GM12875 (cell line): Measurements from ENCODE around the gene UBA52.

ENCODE experiments used
- H3K4me3 ChIP-seq: one replicate; pipeline ENCODE4 v1.5.1; 2011; ENCODE audit warnings: low read depth, low read length, control low read depth
- TF ChIP-seq, protein P1 (sequence below): IDR thresholded peaks from 2 replicates; pipeline ENCODE4 v1.5.1; 2011; ENCODE audit warnings: low read depth, mild to moderate bottlenecking, control low read depth, inconsistent platforms, low read length, moderate library complexity, borderline replicate concordance; ENCODE audit not compliant: insufficient read depth

UBA52 gene

GRCh38 chr19:18601875-18602274 lies 30.2 kb downstream of the UBA52 start:
- H3K4me3 ChIP-seq: no peak overlapping the region
- TF ChIP-seq, protein P1, sequence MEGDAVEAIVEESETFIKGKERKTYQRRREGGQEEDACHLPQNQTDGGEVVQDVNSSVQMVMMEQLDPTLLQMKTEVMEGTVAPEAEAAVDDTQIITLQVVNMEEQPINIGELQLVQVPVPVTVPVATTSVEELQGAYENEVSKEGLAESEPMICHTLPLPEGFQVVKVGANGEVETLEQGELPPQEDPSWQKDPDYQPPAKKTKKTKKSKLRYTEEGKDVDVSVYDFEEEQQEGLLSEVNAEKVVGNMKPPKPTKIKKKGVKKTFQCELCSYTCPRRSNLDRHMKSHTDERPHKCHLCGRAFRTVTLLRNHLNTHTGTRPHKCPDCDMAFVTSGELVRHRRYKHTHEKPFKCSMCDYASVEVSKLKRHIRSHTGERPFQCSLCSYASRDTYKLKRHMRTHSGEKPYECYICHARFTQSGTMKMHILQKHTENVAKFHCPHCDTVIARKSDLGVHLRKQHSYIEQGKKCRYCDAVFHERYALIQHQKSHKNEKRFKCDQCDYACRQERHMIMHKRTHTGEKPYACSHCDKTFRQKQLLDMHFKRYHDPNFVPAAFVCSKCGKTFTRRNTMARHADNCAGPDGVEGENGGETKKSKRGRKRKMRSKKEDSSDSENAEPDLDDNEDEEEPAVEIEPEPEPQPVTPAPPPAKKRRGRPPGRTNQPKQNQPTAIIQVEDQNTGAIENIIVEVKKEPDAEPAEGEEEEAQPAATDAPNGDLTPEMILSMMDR: no peak

GRCh38 chr19:18603255-18603957 lies 31.7 kb downstream of the UBA52 start:
- no peak overlapping the region for H3K4me3 ChIP-seq
- TF ChIP-seq, protein P1: peak; percentile 30; the same call in 1 of the 2 replicates

DNA sequence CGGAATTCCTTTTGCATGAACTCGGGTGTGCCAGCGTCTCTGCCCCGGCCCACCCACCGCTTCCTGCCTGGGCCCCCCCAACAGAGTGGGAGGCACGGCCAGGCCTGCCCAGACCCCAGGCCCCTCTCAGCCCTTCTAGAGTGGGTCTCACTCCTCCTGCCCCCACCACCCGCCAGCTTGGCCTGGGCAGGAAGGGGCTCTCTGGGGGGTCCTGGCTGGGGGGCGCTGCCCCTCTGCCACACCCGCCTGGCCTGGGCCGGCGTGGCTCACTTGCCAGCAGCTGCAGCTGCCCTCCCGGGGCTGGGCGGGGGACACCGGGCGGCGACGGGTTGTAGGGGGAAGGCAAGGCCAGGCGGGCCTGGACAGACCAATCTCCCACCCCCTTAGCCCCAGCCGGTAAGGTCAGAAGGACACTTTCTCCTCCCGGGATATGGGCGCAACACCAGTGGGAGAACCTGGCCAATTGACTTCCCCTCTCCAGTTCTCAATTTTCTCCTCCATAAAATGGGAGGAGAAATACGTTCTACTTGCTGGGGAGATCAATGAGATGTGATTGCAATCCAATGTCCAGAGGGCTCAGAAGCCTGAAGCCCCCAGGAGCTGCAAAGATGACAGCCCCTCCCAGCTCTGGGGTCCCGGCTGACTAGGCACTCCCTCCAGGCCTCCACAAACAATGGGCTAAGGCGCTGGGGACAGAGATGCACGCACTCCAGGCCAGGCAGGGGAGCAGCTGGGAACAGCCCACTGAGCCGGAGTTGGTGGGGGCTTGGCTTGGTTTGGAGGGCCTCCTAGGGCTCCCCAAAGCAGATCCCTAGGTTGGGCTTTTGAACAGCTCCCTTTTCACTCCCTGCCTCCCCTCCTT lies 32.5 kb downstream of the UBA52 start:
- TF ChIP-seq, protein P1: no peak

GRCh38 chr19:18604820-18605159 lies 33.1 kb downstream of the UBA52 start:
- TF ChIP-seq, protein P1: no peak
- H3K4me3 ChIP-seq: no peak overlapping the region

More for the DNA sequence above, 32.5 kb downstream of the UBA52 start:
- no peak overlapping the region for H3K4me3 ChIP-seq

DNA sequence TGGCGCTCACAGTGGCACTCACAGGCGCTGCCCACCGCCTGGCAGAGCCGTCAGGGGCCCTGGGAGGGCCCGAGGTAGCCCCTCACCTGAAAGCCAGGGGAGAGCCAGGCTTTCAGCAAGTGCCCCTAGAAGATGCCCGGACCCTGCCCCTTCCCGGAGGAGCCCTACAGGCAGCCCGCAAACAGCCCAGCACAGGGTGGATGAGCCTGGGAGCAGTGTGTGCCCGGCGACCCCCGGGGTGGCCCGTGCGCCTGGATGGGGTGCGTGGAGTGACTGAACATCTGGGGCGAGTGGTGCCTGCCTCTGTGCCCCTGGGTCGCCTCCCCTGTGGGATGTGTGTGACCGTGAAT lies 33.5 kb downstream of the UBA52 start:
- H3K4me3 ChIP-seq: no peak overlapping the region

DNA sequence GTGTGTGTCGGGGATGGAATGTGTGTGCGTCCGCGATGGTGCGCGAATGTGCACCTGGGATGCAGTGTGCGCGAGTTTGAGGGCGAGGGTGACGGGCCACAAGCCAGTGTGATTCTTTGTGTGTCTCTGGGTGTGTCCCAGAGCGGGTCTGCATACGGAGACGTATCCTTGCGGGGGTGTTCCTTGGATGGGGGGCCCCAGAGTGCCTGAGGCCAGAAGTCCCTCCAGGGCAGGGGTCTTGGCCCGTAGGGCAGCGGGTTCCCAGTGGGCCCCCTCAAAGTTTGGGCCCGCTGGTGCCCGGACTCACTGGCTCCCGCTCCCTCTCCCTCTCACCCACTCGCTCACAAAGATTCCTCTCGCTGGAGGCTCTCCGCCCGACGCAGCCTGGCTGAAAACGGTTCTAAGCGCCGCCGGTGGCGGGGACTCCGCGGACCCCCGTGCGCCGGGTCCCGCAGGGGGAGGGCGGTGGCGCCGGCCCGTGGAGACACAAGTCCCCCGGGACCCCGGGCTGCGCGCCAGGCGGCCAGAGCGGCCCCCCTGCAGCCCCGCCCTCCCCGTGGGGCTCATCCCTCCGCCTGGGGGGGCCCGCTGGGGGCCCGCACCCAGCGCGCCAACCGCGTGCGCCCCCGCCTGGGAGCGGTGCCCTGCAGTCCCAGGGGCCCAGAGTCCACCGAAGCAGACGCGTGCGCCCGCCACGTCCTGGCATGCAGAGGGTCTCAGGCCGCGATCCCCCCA lies 34.1 kb downstream of the UBA52 start:
- H3K4me3 ChIP-seq: no peak overlapping the region
- TF ChIP-seq, protein P1: no peak

More for the DNA sequence above, 33.5 kb downstream of the UBA52 start:
- TF ChIP-seq, protein P1: no peak
